OCI-M1 (cell line): ENCODE data around the gene MRPS10.
A peak's percentile ranks its signal among the peaks of the same experiment; 100 is the strongest.
"Not testable (repeated sequence)": the region's sequence is repeated elsewhere in the genome, so short reads cannot be mapped to it uniquely, and the experiment has no call there.

Experiments used
- DNase-seq: peaks from one replicate; lab custom pipeline; 2025; lab: John Stamatoyannopoulos, UW

MRPS10 gene

GRCh38 chr6:42207559-42207958 is 10.1 kb downstream of the MRPS10 start:
- DNase-seq: not testable (repeated sequence)

GRCh38 chr6:42204768-42205282 is 12.8 kb downstream of the MRPS10 start:
- DNase-seq: no peak

- no peak for DNase-seq
Observed at GRCh38 chr6:42203183-42203582, 14.5 kb downstream of the MRPS10 start.

- not testable (repeated sequence) for DNase-seq
Observed at GRCh38 chr6:42202131-42202915, 15.3 kb downstream of the MRPS10 start.

GRCh38 chr6:42201382-42201781 is 16.3 kb downstream of the MRPS10 start:
- no peak for DNase-seq

- peak; percentile 47 for DNase-seq
Observed at GRCh38 chr6:42200035-42200434, 17.6 kb downstream of the MRPS10 start.

GRCh38 chr6:42199106-42199981 is 18.3 kb downstream of the MRPS10 start:
- DNase-seq: peak; percentile 99

GRCh38 chr6:42197555-42198362 is 19.9 kb downstream of the MRPS10 start:
- DNase-seq: peak; percentile 59

GRCh38 chr6:42195415-42195814 is 22.2 kb downstream of the MRPS10 start:
- no peak for DNase-seq

- no peak for DNase-seq
Observed at GRCh38 chr6:42194056-42194455, 23.6 kb downstream of the MRPS10 start.

GRCh38 chr6:42193491-42193894 is 24.2 kb downstream of the MRPS10 start:
- DNase-seq: no peak

- DNase-seq: not testable (repeated sequence)
Observed at GRCh38 chr6:42192385-42192784, 25.3 kb downstream of the MRPS10 start.

GRCh38 chr6:42190554-42191183 is 27.0 kb downstream of the MRPS10 start:
- peak; percentile 32 for DNase-seq

GRCh38 chr6:42188406-42188805 is 29.3 kb downstream of the MRPS10 start:
- DNase-seq: no peak

- no peak for DNase-seq
Observed at GRCh38 chr6:42185597-42185996, 32.1 kb downstream of the MRPS10 start.

- no peak for DNase-seq
Observed at GRCh38 chr6:42184475-42184874, 33.2 kb downstream of the MRPS10 start.

GRCh38 chr6:42182101-42182500 is 35.6 kb downstream of the MRPS10 start:
- no peak for DNase-seq

GRCh38 chr6:42179945-42180313 is 37.7 kb downstream of the MRPS10 start:
- no peak for DNase-seq

- no peak for DNase-seq
Observed at GRCh38 chr6:42179261-42179944, 38.3 kb downstream of the MRPS10 start.

- DNase-seq: no peak
Observed at GRCh38 chr6:42177514-42178364, 39.9 kb downstream of the MRPS10 start.
